GM18951 (cell line): Measurements from ENCODE around the gene YLPM1.

Experiments used
- POLR2A ChIP-seq: IDR thresholded peaks from 4 replicates; pipeline ENCODE4 v1.6.1; 2011; ENCODE audit warnings: mild to moderate bottlenecking; ENCODE audit not compliant: insufficient read length, insufficient read depth; ENCODE audit errors: extremely low read depth
- in situ Hi-C: fragments of 300-500 bp; cut with MboI; formaldehyde crosslinking; loops from one replicate; pipeline ENCODE4 v1.12.0; 2022; ENCODE audit warnings: low sequenced_read_pairs, mixed read lengths, inconsistent platforms; ENCODE audit not compliant: unreplicated experiment

The YLPM1 gene

GRCh38 chr14:74840603-74841030, 77.5 kb downstream of the YLPM1 start:
- no peak for TF ChIP-seq POLR2A
- in situ Hi-C loops, result no loop called here

GRCh38 chr14:74841230-74842207, 78.4 kb downstream of the YLPM1 start:
- in situ Hi-C loops, result no loop called here
- no peak for TF ChIP-seq POLR2A

- in situ Hi-C loops, result no loop called here
- TF ChIP-seq POLR2A, result no peak
These were observed 80.5 kb downstream of the YLPM1 start for GRCh38 chr14:74843653-74844052.

- no peak for TF ChIP-seq POLR2A
- in situ Hi-C loops, result no loop called here
These were observed 83.1 kb downstream of the YLPM1 start for GRCh38 chr14:74846168-74846567.

- in situ Hi-C loops, result no loop called here
These were observed 84.0 kb downstream of the YLPM1 start for GRCh38 chr14:74846968-74847665.

GRCh38 chr14:74848768-74849167, 85.7 kb downstream of the YLPM1 start:
- in situ Hi-C loops, result no loop called here

More at GRCh38 chr14:74846968-74847665, 84.0 kb downstream of the YLPM1 start:
- TF ChIP-seq POLR2A, result no peak

GRCh38 chr14:74852922-74853530, 89.9 kb downstream of the YLPM1 start:
- no peak for TF ChIP-seq POLR2A
- in situ Hi-C loops, result no loop called here

More at GRCh38 chr14:74848768-74849167, 85.7 kb downstream of the YLPM1 start:
- no peak for TF ChIP-seq POLR2A

- in situ Hi-C loops, result no loop called here
- TF ChIP-seq POLR2A, result no peak
These were observed 90.5 kb downstream of the YLPM1 start for GRCh38 chr14:74853581-74853980.

- TF ChIP-seq POLR2A, result no peak
- in situ Hi-C loops, result no loop called here
These were observed 91.9 kb downstream of the YLPM1 start for GRCh38 chr14:74855021-74855420.

- in situ Hi-C loops, result no loop called here
- no peak for TF ChIP-seq POLR2A
These were observed 92.8 kb downstream of the YLPM1 start for GRCh38 chr14:74855945-74856344.

GRCh38 chr14:74856366-74856765, 93.2 kb downstream of the YLPM1 start:
- in situ Hi-C loops, result no loop called here
- TF ChIP-seq POLR2A, result no peak

- in situ Hi-C loops, result no loop called here
- no peak for TF ChIP-seq POLR2A
These were observed 94.9 kb downstream of the YLPM1 start for GRCh38 chr14:74858022-74858421.
